Thyroid gland (tissue), 4 donors: ENCODE results near the gene PRR33.

Experiments used
- CTCF ChIP-seq, 6 experiments: fragments of 200-600 bp in 3 of 6; fragments of 450-650 bp in 3 of 6; sonication (generic) in 3 of 6; IDR thresholded peaks; one replicate each; pipeline ENCODE4 v1.5.1; 2016 to 2019; ENCODE audit warnings: antibody characterized with exemption in 6 of 6, mild to moderate bottlenecking in 2 of 6, inconsistent platforms in 1 of 6, moderate library complexity in 1 of 6
- POLR2A ChIP-seq, 2 donors: fragments of 450-650 bp; IDR thresholded peaks; one replicate each; pipeline ENCODE4 v1.6.1; 2017; ENCODE audit warnings: antibody characterized with exemption in 2 of 2, mild to moderate bottlenecking in 2 of 2, moderate library complexity in 1 of 2

- TF ChIP-seq CTCF (IDR thresholded peaks at IDR 0.05) (no peak), POLR2A (IDR thresholded peaks at IDR 0.05) (no peak)
Observed at GRCh38 chr11:1847006-1847735, 44.5 kb downstream of the PRR33 start.
